Fibroblast of mammary gland (primary cell): ENCODE measurements around the gene ELMOD1.
A peak's percentile ranks its signal among the peaks of the same experiment; 100 is the strongest.

Source experiments
- DNase-seq: peaks from one replicate; pipeline ENCODE4 v3.0.0-alpha.2; 2010; ENCODE audit warnings: low read depth
- H3K4me3 ChIP-seq: 2 replicates; pipeline ENCODE4 v1.5.1; 2011; ENCODE audit warnings: low read depth, mild to moderate bottlenecking, low read length, moderate library complexity; ENCODE audit not compliant: control insufficient read depth
- TF ChIP-seq, protein P1 (sequence below): conservative IDR thresholded peaks from 2 replicates; pipeline ENCODE4 v1.5.1; 2011; ENCODE audit warnings: low read depth, low read length, inconsistent platforms; ENCODE audit not compliant: control insufficient read depth, insufficient read depth

Gene ELMOD1

DNA sequence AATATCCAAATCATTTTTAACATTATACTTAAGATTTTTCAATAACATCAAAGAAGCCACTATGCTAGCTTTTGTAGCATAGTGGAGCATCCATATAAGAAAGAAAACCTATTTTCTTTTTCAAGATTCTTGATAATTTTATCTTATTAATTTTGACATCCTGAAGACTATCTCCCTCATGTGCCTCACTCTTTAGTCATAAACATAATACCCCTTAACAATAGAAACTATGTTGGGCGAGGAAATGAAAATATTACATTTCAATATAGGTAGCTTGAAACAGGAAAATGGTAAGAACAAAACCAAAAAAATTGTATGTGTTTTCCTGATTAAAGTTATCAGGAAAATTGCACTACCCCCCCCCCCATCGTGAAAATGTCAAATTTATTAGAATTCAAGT is 40.1 kb downstream of the ELMOD1 start:
- no peak overlapping the region for H3K4me3 ChIP-seq
- DNase-seq = no peak
- TF ChIP-seq, protein P1, sequence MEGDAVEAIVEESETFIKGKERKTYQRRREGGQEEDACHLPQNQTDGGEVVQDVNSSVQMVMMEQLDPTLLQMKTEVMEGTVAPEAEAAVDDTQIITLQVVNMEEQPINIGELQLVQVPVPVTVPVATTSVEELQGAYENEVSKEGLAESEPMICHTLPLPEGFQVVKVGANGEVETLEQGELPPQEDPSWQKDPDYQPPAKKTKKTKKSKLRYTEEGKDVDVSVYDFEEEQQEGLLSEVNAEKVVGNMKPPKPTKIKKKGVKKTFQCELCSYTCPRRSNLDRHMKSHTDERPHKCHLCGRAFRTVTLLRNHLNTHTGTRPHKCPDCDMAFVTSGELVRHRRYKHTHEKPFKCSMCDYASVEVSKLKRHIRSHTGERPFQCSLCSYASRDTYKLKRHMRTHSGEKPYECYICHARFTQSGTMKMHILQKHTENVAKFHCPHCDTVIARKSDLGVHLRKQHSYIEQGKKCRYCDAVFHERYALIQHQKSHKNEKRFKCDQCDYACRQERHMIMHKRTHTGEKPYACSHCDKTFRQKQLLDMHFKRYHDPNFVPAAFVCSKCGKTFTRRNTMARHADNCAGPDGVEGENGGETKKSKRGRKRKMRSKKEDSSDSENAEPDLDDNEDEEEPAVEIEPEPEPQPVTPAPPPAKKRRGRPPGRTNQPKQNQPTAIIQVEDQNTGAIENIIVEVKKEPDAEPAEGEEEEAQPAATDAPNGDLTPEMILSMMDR = no peak

GRCh38 chr11:107631931-107632330 is 41.0 kb downstream of the ELMOD1 start:
- TF ChIP-seq, protein P1 = no peak
- no peak for DNase-seq
- no peak overlapping the region for H3K4me3 ChIP-seq

- H3K4me3 ChIP-seq = no peak overlapping the region
- DNase-seq = no peak
- TF ChIP-seq, protein P1 = no peak
Observed at GRCh38 chr11:107646783-107647182, 55.8 kb downstream of the ELMOD1 start.

GRCh38 chr11:107648242-107648641 is 57.3 kb downstream of the ELMOD1 start:
- TF ChIP-seq, protein P1 = no peak
- no peak for DNase-seq
- H3K4me3 ChIP-seq = no peak overlapping the region

GRCh38 chr11:107651672-107652071 is 60.7 kb downstream of the ELMOD1 start:
- TF ChIP-seq, protein P1 = no peak

DNA sequence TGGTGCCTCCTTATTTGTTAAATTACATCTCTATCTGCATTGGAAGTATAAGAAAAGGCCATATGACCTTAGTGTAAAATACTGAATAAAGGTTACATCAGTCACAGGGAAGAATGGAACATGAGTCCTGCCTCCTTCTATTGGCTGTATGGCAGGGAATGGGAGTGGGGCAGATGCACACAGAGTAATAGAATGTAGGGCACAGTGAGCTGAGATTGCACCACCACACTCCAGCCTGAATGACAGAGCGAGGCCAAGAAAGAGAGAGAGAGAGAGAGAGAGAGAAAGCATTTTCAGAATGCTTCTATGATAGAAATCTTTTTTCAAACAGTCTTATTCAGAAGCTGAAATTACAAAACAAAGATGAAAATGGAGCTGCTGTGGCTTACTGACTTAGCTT is 62.1 kb downstream of the ELMOD1 start:
- no peak overlapping the region for H3K4me3 ChIP-seq
- no peak for DNase-seq
- TF ChIP-seq, protein P1 = no peak

More at GRCh38 chr11:107651672-107652071, 60.7 kb downstream of the ELMOD1 start:
- H3K4me3 ChIP-seq = no peak overlapping the region
- DNase-seq = peak; percentile 7

DNA sequence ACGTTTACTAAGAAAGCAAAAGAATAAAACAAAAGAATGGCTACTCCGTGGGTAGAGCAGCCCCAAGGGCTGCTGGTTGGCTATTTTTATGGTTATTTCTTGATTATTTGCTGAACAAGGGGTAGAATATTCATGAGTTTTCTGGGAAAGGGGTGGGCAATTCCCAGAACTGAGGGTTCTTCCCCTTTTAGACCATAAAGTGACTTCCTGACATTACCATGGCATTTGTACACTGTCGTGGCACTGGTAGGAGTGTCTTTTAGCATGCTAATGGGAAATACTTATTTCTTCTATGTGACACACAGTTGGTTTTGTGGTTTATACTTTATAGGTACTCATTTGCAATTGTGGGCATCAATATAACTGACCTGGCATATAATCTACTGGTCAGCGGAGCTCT is 64.7 kb downstream of the ELMOD1 start:
- no peak for DNase-seq
- H3K4me3 ChIP-seq = no peak overlapping the region
- TF ChIP-seq, protein P1 = no peak
